ENCODE results near the gene PIEZO1. TPM values are rescaled to one million over a fixed set of nuclear protein-coding genes. Genes with fewer than 3 reads are reported as not detected.

Gene PIEZO1
- total and polyA plus RNA-seq, 9 of the 15 experiments (the other 6 are each of a cell fraction or from before 2014, with no cell fraction given): 3.6 to 432 (median 131) TPM

DNA sequence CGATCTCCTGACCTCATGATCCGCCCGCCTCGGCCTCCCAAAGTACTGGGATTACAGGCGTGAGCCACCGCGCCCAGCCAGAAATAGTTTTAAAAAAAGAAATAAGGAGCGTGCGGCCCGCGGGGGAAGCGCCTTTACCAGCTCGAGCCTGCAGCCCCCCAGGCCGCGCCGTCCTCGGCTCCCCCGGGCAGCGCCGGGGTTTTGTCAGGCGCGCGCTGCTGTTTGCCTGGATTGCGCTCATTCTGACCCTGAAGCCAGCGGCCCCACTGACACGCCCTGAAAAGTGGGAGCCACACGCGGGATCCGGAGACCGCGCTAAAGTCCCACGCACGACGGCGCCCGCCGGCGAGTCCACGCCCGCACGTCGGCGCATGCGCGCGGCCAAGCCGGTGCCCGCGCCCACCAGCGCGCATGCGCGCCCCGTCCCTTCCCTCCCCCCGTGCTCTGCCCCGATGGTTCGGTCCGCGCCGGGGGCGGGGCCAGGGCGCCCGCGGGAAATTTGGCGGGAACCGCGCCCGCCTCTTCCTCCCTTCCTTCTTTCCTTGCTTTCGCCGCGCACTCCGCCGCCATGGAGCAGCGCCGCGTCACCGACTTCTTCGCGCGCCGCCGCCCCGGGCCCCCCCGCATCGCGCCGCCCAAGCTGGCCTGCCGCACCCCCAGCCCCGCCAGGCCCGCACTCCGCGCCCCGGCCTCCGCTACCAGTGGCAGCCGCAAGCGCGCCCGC, 18.4 kb upstream of the PIEZO1 start, which contains the start of gene CDT1 (continued):
- TF ChIP-seq, protein P1, sequence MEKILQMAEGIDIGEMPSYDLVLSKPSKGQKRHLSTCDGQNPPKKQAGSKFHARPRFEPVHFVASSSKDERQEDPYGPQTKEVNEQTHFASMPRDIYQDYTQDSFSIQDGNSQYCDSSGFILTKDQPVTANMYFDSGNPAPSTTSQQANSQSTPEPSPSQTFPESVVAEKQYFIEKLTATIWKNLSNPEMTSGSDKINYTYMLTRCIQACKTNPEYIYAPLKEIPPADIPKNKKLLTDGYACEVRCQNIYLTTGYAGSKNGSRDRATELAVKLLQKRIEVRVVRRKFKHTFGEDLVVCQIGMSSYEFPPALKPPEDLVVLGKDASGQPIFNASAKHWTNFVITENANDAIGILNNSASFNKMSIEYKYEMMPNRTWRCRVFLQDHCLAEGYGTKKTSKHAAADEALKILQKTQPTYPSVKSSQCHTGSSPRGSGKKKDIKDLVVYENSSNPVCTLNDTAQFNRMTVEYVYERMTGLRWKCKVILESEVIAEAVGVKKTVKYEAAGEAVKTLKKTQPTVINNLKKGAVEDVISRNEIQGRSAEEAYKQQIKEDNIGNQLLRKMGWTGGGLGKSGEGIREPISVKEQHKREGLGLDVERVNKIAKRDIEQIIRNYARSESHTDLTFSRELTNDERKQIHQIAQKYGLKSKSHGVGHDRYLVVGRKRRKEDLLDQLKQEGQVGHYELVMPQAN (IDR thresholded peaks at IDR 0.05; ENCODE audit: borderline replicate concordance): no peak
- TF ChIP-seq, protein P2, sequence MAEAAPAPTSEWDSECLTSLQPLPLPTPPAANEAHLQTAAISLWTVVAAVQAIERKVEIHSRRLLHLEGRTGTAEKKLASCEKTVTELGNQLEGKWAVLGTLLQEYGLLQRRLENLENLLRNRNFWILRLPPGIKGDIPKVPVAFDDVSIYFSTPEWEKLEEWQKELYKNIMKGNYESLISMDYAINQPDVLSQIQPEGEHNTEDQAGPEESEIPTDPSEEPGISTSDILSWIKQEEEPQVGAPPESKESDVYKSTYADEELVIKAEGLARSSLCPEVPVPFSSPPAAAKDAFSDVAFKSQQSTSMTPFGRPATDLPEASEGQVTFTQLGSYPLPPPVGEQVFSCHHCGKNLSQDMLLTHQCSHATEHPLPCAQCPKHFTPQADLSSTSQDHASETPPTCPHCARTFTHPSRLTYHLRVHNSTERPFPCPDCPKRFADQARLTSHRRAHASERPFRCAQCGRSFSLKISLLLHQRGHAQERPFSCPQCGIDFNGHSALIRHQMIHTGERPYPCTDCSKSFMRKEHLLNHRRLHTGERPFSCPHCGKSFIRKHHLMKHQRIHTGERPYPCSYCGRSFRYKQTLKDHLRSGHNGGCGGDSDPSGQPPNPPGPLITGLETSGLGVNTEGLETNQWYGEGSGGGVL (CRISPR knock-in tag; IDR thresholded peaks at IDR 0.05): no peak
- TF ChIP-seq HDGF (IDR thresholded peaks at IDR 0.05): no peak
- TF ChIP-seq, protein P3, sequence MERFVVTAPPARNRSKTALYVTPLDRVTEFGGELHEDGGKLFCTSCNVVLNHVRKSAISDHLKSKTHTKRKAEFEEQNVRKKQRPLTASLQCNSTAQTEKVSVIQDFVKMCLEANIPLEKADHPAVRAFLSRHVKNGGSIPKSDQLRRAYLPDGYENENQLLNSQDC (CRISPR knock-in tag; IDR thresholded peaks at IDR 0.05): no peak
- TF ChIP-seq, protein P4, sequence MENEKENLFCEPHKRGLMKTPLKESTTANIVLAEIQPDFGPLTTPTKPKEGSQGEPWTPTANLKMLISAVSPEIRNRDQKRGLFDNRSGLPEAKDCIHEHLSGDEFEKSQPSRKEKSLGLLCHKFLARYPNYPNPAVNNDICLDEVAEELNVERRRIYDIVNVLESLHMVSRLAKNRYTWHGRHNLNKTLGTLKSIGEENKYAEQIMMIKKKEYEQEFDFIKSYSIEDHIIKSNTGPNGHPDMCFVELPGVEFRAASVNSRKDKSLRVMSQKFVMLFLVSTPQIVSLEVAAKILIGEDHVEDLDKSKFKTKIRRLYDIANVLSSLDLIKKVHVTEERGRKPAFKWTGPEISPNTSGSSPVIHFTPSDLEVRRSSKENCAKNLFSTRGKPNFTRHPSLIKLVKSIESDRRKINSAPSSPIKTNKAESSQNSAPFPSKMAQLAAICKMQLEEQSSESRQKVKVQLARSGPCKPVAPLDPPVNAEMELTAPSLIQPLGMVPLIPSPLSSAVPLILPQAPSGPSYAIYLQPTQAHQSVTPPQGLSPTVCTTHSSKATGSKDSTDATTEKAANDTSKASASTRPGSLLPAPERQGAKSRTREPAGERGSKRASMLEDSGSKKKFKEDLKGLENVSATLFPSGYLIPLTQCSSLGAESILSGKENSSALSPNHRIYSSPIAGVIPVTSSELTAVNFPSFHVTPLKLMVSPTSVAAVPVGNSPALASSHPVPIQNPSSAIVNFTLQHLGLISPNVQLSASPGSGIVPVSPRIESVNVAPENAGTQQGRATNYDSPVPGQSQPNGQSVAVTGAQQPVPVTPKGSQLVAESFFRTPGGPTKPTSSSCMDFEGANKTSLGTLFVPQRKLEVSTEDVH (IDR thresholded peaks at IDR 0.05; ENCODE audit: low read depth, partially characterized antibody): peak; percentile 97
- TF ChIP-seq TAF15 (IDR thresholded peaks at IDR 0.05; ENCODE audit: low read depth, low read length): no peak
- no peak for TF ChIP-seq ARID2 (IDR thresholded peaks at IDR 0.05)
- peak; percentile 71 for TF ChIP-seq POLR2A (conservative IDR thresholded peaks at IDR 0.05)
- TF ChIP-seq BRD4 (IDR thresholded peaks at IDR 0.05): no peak
- peak; percentile 38; the same call in 1 of the 2 replicates for TF ChIP-seq MXI1 (IDR thresholded peaks at IDR 0.05; ENCODE audit: low read depth, low read length)
- TF ChIP-seq, protein P5, sequence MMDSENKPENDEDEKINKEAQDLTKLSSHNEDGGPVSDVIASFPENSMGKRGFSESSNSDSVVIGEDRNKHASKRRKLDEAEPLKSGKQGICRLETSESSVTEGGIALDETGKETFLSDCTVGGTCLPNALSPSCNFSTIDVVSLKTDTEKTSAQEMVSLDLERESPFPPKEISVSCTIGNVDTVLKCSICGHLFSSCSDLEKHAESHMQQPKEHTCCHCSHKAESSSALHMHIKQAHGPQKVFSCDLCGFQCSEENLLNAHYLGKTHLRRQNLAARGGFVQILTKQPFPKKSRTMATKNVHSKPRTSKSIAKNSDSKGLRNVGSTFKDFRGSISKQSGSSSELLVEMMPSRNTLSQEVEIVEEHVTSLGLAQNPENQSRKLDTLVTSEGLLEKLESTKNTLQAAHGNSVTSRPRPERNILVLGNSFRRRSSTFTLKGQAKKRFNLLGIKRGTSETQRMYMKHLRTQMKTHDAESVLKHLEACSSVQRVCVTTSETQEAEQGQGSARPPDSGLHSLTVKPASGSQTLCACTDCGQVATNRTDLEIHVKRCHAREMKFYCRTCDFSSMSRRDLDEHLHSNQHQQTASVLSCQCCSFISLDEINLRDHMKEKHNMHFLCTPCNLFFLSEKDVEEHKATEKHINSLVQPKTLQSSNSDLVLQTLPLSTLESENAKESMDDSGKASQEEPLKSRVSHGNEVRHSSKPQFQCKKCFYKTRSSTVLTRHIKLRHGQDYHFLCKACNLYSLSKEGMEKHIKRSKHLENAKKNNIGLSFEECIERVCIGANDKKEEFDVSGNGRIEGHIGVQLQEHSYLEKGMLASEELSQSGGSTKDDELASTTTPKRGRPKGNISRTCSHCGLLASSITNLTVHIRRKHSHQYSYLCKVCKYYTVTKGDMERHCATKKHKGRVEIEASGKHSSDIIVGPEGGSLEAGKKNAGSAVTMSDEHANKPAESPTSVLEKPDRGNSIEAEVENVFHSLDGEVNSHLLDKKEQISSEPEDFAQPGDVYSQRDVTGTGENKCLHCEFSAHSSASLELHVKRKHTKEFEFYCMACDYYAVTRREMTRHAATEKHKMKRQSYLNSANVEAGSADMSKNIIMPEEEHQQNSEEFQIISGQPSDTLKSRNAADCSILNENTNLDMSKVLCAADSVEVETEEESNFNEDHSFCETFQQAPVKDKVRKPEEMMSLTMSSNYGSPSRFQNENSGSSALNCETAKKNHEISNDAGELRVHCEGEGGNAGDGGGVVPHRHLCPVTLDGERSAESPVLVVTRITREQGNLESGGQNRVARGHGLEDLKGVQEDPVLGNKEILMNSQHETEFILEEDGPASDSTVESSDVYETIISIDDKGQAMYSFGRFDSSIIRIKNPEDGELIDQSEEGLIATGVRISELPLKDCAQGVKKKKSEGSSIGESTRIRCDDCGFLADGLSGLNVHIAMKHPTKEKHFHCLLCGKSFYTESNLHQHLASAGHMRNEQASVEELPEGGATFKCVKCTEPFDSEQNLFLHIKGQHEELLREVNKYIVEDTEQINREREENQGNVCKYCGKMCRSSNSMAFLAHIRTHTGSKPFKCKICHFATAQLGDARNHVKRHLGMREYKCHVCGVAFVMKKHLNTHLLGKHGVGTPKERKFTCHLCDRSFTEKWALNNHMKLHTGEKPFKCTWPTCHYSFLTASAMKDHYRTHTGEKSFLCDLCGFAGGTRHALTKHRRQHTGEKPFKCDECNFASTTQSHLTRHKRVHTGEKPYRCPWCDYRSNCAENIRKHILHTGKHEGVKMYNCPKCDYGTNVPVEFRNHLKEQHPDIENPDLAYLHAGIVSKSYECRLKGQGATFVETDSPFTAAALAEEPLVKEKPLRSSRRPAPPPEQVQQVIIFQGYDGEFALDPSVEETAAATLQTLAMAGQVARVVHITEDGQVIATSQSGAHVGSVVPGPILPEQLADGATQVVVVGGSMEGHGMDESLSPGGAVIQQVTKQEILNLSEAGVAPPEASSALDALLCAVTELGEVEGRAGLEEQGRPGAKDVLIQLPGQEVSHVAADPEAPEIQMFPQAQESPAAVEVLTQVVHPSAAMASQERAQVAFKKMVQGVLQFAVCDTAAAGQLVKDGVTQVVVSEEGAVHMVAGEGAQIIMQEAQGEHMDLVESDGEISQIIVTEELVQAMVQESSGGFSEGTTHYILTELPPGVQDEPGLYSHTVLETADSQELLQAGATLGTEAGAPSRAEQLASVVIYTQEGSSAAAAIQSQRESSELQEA (IDR thresholded peaks at IDR 0.05; ENCODE audit: low read depth): no peak
- no peak; the same call in 1 of the 2 replicates for TF ChIP-seq MBD2 (IDR thresholded peaks at IDR 0.05; ENCODE audit: borderline replicate concordance, low read depth)
- no peak for TF ChIP-seq ZFP1 (CRISPR knock-in tag; IDR thresholded peaks at IDR 0.05)
